Activated CD8-positive, alpha-beta memory T cell treated with anti-CD3 and anti-CD28 coated beads for 36 hours (primary cell): Measurements from ENCODE around the gene TTBK1. TPM values are rescaled to one million over a fixed set of nuclear protein-coding genes. Genes with fewer than 3 reads are reported as not detected.

Source experiments
- CTCF ChIA-PET: fragments of 350-600 bp; sonication (Branson Sonifier 250); formaldehyde crosslinking; loops from one replicate; lab custom pipeline; 2021; ENCODE audit warnings: antibody characterized with exemption; lab: Charles Lee
- POLR2A ChIA-PET: fragments of 350-600 bp; sonication (Branson Sonifier 250); formaldehyde crosslinking; loops from one replicate; lab custom pipeline; 2021; ENCODE audit warnings: antibody characterized with exemption; lab: Charles Lee
- total RNA-seq, 2 experiments: library from RNA; stranded (reverse); gene quantifications; one replicate each; pipeline ENCODE4 v1.2.3, GENCODE V29; 2021

TTBK1 gene
- total RNA-seq, 2 experiments from 2014 or later, result 0.65 to 0.67 TPM

DNA sequence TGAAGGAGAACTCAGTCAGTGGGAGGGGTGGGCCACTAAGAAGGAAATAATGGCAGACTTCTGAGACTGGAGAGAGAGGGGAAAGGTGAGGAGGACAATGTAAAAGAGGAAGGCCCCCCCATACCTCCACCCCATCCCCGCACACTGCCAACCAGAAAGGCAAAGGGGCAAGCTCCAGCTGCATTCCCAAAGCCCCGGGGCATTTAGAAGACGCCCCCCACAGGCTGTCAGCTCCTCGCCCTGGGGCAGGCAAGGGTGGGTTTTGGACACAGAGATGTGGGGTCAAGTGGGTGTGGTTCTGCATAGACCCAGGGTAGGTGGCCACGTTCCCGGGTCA is 34.0 kb downstream of the TTBK1 start:
- ChIA-PET CTCF (interaction anchor here (1.1 kb wide), 1 partner anchor 14 kb away, joined by 3 read pairs; no protein-coding TSS in a partner anchor), POLR2A (no interaction called here)

- ChIA-PET POLR2A (no interaction called here), CTCF (interaction anchor here (1.1 kb wide), 1 partner anchor 14 kb away, joined by 3 read pairs; no protein-coding TSS in a partner anchor)
Observed at GRCh38 chr6:43277643-43278523, 34.6 kb downstream of the TTBK1 start.

GRCh38 chr6:43278524-43279078 is 35.3 kb downstream of the TTBK1 start:
- POLR2A ChIA-PET, result no interaction called here
- CTCF ChIA-PET, result no interaction called here

DNA sequence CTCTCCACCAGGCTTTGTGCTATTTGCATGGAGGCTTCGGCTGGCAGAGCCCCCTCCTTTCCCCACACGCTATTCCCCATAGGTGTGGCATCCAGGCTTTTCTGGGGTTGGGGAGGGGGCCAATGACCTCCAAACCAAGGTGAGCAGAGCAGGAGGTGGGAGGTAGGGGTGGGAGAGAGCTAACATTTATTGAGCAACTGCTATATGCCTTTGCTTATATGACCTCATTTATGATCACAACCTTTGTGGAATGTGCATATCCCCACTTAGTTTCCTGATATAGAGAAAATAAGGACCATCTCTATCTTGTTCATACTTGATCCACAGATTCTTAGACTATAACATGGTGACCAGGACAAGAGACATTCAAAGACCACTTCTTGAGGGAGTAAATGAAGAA is 37.0 kb downstream of the TTBK1 start:
- CTCF ChIA-PET, result no interaction called here
- POLR2A ChIA-PET, result no interaction called here

DNA sequence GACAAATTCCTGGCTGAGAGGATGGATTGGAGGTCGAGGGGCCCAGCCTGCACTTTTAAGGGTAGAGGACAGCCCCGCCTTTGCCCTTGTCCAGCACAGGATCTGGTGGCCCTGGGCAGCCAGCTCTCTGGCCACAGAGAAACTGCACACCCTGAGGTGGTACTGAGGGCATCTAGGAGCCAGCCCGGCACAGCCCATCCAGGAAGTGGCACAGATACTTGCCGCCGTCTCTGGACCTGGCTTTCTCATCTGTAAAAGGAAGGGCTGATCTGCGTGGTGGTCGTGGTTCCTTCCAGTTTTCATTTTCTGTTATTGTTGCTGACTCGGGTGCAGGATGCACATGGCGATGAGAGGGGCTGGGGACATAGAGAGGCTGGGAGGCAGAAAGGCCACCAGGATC is 38.8 kb downstream of the TTBK1 start:
- CTCF ChIA-PET, result interaction anchor here (1.0 kb wide), 1 partner anchor 75 kb away, joined by 3 read pairs; no protein-coding TSS in a partner anchor
- POLR2A ChIA-PET, result no interaction called here

DNA sequence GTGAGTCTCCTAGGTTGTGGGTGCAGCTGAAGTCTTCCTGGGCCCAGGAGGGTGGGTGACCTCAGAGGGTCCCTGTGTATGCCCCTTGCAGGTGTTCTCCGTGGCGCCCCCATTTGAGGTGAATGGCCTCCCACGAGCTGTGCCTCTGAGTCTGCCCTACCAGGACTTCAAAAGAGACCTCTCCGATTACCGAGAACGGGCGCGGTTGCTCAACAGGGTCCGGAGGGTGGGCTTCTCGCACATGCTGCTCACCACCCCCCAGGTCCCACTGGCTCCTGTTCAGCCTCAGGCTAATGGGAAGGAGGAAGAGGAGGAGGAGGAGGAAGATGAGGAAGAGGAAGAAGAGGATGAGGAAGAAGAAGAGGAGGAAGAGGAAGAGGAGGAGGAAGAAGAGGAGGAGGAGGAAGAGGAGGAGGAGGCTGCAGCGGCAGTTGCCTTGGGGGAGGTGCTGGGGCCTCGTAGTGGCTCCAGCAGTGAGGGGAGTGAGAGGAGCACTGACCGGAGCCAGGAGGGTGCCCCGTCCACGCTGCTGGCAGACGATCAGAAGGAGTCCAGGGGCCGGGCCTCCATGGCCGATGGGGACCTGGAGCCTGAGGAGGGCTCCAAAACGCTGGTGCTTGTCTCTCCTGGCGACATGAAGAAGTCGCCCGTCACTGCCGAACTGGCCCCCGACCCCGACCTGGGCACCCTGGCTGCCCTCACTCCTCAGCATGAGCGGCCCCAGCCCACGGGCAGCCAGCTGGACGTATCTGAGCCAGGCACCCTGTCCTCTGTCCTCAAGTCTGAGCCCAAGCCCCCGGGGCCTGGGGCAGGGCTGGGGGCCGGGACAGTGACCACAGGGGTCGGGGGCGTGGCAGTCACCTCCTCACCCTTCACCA is 39.6 kb downstream of the TTBK1 start:
- POLR2A ChIA-PET, result no interaction called here
- CTCF ChIA-PET, result interaction anchor here (0.6 to 1.0 kb wide), 2 partner anchors 74 to 116 kb away, joined by 3 to 4 read pairs; no protein-coding TSS in a partner anchor

GRCh38 chr6:43283514-43283901 is 40.2 kb downstream of the TTBK1 start:
- ChIA-PET CTCF (interaction anchor here (0.6 kb wide), 1 partner anchor 115 kb away, joined by 4 read pairs; no protein-coding TSS in a partner anchor), POLR2A (no interaction called here)

DNA sequence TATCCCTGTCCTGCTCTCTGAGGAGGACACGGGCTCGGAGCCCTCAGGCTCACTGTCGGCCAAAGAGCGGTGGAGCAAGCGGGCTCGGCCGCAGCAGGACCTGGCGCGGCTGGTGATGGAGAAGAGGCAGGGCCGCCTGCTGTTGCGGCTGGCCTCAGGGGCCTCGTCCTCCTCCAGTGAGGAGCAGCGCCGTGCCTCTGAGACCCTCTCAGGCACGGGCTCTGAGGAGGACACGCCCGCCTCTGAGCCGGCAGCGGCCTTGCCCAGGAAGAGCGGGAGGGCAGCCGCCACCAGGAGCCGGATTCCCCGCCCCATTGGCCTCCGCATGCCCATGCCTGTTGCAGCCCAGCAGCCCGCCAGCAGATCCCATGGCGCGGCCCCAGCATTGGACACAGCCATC is 40.6 kb downstream of the TTBK1 start:
- CTCF ChIA-PET, result no interaction called here
- POLR2A ChIA-PET, result no interaction called here

DNA sequence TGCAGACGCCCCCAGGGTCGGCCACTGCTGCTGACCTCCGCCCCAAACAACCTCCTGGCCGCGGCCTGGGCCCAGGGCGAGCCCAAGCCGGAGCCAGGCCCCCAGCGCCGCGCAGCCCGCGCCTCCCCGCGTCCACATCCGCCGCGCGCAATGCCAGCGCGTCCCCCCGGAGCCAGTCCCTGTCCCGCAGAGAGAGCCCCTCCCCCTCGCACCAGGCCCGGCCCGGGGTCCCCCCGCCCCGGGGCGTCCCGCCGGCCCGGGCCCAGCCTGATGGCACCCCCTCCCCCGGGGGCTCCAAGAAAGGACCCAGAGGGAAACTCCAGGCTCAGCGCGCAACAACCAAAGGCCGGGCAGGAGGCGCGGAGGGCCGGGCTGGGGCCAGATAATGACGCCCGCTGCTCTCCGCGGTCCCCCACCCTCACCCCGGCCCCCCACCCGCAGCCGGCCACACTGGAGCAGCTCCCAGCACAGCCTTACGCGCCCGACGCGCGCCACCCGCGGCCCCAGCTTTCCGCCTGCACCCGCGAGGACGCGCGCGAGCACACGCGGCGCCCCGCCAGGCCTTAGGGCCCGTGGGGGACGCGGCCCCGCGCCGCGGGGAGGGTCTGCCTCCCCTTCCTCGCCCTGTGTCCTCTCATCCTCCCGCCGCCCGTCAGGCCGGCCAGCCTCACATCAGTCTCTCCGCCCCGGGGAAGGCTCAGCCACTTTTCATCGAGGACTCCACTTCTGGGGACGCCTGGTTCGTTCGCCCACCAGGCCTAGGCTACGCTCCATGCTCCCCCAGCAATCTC is 41.9 kb downstream of the TTBK1 start:
- POLR2A ChIA-PET, result no interaction called here
- CTCF ChIA-PET, result no interaction called here

DNA sequence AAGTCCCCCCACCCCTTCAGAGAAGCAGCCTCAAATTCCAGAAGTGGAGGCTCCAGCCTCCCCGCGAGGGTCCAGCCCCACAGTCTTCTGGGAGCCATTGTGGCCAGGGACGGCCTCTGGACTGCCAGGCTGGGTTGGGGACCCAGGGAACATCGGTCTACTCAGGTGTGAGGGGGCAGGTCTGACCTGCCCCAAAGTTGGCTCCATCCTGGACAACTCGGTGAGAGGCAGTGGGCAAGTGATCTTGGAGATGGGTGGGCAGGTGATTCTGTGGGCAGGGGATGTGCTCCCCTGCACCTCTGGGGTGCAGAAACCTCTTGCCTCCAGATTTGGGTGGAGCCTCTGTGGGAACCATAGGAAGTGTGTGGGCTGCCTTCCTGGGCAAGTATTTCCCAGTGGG is 42.6 kb downstream of the TTBK1 start:
- CTCF ChIA-PET, result no interaction called here
- POLR2A ChIA-PET, result no interaction called here

DNA sequence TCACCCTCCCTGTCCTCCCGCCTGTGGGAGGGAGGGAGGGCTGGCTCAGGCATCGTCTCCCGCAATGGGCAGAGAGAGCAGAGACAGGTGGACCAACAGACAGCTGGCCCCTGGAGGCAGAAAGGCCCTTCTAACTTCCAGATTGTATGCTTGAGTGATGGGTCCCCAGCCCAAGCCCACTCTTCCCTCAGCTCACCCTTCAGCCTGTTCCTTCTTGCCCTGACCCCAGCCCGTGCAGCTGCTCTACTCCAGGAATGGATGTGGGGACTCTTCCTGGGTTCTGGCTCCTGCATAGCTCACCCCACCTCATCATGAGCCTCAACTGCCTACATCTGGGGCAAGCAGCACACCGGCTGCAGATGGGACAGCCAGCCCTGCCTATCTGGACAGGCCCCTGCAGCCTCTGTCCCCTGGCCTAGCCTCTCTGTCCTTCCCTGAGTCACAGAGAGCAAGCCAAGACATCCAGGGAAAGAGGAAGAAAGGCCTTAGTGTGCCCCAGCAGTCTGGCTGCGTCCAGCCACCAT is 43.2 kb downstream of the TTBK1 start:
- CTCF ChIA-PET, result interaction anchor here (0.5 kb wide), 1 partner anchor 182 kb away, joined by 3 read pairs; no protein-coding TSS in a partner anchor
- POLR2A ChIA-PET, result no interaction called here

- ChIA-PET CTCF (interaction anchor here (0.5 kb wide), 1 partner anchor 182 kb away, joined by 3 read pairs; no protein-coding TSS in a partner anchor), POLR2A (no interaction called here)
Observed at GRCh38 chr6:43286980-43287716, 43.9 kb downstream of the TTBK1 start.

DNA sequence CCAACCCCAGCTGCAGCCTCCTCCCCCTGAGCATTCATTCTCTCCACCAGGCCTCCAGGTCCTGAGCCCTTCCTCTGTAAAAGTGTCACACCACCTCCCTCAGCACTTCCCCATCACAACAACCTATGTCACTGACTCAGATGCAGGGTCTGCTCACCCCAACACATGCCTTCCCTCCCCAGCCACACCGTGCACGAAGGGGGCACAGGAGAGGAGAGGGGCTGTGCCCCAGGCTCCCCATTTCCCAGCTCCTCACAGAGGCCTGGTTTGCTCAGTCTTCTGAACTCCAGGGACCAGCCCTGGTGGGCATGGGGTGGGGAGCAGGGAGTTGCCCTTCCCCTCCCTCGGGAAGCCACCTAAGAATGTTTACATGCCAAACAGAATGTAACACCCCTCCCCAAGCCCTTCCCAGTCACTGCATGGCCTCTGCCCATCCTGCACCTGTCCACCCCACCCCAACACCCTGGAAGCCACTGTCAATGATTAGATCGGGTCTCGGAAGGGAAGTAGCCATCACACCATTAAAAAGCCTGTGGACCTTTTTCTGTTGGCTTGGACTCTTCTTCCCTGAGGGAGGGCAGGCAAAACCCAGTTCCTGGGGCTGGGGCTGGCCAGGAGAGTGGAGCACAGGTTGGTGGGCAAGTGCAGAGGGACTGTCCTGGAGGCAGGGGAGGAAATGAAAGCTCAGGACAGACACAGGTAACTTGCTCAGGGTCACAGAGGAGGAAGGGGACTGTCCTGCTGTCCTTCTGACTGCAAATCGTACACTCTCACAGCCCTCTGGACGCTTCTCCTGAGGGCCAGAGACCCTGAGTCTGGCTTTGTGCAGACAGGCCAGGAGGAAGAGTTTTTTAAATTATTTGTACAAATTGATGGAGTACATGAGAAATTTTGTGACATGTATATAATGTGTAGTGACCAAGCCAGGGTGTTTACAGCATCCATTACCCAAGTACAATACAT is 44.7 kb downstream of the TTBK1 start:
- ChIA-PET POLR2A (no interaction called here), CTCF (no interaction called here)

DNA sequence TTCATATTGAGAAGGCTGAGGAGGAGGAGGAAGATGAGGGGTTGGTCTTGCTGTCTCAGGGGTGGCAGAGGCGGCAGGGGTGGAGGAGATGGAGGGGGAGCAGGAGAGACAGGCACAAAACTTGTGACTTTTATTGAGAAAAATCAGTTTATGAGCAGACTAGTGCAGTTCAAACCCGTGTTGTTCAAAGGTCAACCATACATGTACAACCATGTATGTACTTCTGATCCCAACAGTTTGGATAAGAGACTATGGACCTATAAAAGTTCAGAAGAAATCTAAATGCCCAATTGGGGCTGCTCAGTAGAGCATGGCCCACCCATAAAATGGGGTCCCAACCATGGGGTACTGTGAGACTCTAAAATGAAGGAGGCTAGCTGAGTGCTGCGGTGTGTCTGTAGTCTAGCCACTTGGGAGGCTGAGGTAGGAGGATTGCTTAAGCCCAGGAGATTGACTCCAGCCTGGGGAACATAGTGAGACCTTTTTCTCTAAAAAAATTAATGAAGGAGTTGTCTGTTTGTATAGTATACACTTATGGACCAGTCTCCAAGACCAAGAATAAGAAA is 47.1 kb downstream of the TTBK1 start:
- POLR2A ChIA-PET, result no interaction called here

GRCh38 chr6:43290905-43291355 is 47.6 kb downstream of the TTBK1 start:
- CTCF ChIA-PET, result no interaction called here
- POLR2A ChIA-PET, result no interaction called here

More for the DNA sequence above, 47.1 kb downstream of the TTBK1 start:
- CTCF ChIA-PET, result no interaction called here

DNA sequence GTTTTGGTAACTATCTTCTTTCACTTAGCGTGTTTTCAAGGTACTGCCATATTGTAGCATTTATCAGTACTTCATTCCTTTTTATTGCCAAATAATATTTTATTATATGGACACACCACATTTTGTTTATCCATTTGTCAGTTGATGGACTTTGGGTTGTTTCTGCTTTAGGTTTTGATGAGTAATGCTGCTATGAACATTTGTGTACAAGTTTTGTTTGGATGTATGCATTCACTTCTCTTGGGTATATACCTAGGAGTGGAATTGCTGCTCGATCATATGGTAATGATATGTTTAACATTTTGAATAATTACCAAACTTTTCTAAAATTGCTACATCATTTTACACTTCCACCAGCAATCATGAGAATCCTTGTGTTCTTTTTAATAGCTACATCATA is 48.4 kb downstream of the TTBK1 start:
- ChIA-PET POLR2A (interaction anchor here (0.6 kb wide), 1 partner anchor 55 kb away, joined by 7 read pairs; no protein-coding TSS in a partner anchor), CTCF (no interaction called here)
